Astrocyte (in vitro differentiated cells and primary cell): ENCODE measurements around the gene BSG. TPM values are rescaled to one million over a fixed set of nuclear protein-coding genes. Genes with fewer than 3 reads are reported as not detected.
A peak's percentile ranks its signal among the peaks of the same experiment; 100 is the strongest.

ENCODE experiments used
- DNase-seq: peaks from one replicate; pipeline ENCODE4 v3.0.0-alpha.2; 2010; ENCODE audit warnings: low read depth
- FAIRE-seq: peaks from 2 replicates; lab custom pipeline; 2011; peaks lifted over from hg19 to GRCh38; lab: Jason Lieb, UNC
- H2AFZ ChIP-seq: 2 replicates; pipeline ENCODE4 v1.6.0; 2012; ENCODE audit warnings: low read depth, low read length, inconsistent platforms
- H3K27ac ChIP-seq: 2 replicates; pipeline ENCODE4 v1.5.1; 2011; ENCODE audit warnings: low read depth, low read length, inconsistent platforms
- H3K27me3 ChIP-seq: 2 replicates; pipeline ENCODE4 v1.6.0; 2011; ENCODE audit warnings: low read length, inconsistent platforms; ENCODE audit not compliant: insufficient read depth
- H3K36me3 ChIP-seq: 2 replicates; pipeline ENCODE4 v1.5.1; 2011; ENCODE audit warnings: low read length, inconsistent platforms; ENCODE audit not compliant: insufficient read depth
- H3K4me1 ChIP-seq: 2 replicates; pipeline ENCODE4 v1.5.1; 2011; ENCODE audit warnings: low read length, inconsistent platforms; ENCODE audit not compliant: insufficient read depth
- H3K4me2 ChIP-seq: 2 replicates; pipeline ENCODE4 v1.6.0; 2012; ENCODE audit warnings: low read length, inconsistent platforms
- H3K4me3 ChIP-seq: 2 replicates; pipeline ENCODE4 v1.5.1; 2011; ENCODE audit warnings: low read depth, mild to moderate bottlenecking, low read length, inconsistent platforms; ENCODE audit not compliant: insufficient read depth
- H3K79me2 ChIP-seq: 2 replicates; pipeline ENCODE4 v1.6.0; 2012; ENCODE audit warnings: mild to moderate bottlenecking, low read length, inconsistent platforms; ENCODE audit not compliant: insufficient read depth
- H3K9ac ChIP-seq: 2 replicates; pipeline ENCODE4 v1.6.0; 2012; ENCODE audit warnings: mild to moderate bottlenecking, low read length, inconsistent platforms
- H3K9me3 ChIP-seq: 2 replicates; pipeline ENCODE4 v1.5.1; 2012; ENCODE audit warnings: low read depth, mild to moderate bottlenecking, low read length, inconsistent platforms; ENCODE audit not compliant: insufficient read depth
- H4K20me1 ChIP-seq: 2 replicates; pipeline ENCODE4 v1.6.0; 2012; ENCODE audit warnings: low read length, inconsistent platforms; ENCODE audit not compliant: insufficient read depth
- H3K27ac Mint-ChIP-seq: one replicate; pipeline ENCODE4 v1.8.0; 2021; ENCODE audit warnings: mild to moderate bottlenecking, mixed read lengths; ENCODE audit not compliant: unreplicated experiment
- H3K27me3 Mint-ChIP-seq: one replicate; pipeline ENCODE4 v1.8.0; 2021; ENCODE audit warnings: low read depth, mixed read lengths; ENCODE audit not compliant: unreplicated experiment
- H3K36me3 Mint-ChIP-seq: one replicate; pipeline ENCODE4 v1.8.0; 2021; ENCODE audit warnings: low read depth, mixed read lengths; ENCODE audit not compliant: unreplicated experiment
- H3K4me1 Mint-ChIP-seq: one replicate; pipeline ENCODE4 v1.8.0; 2021; ENCODE audit warnings: low read depth, mixed read lengths; ENCODE audit not compliant: unreplicated experiment
- H3K4me3 Mint-ChIP-seq: one replicate; pipeline ENCODE4 v1.8.0; 2021; ENCODE audit warnings: mild to moderate bottlenecking, moderate library complexity, mixed read lengths; ENCODE audit not compliant: unreplicated experiment
- H3K9me3 Mint-ChIP-seq: one replicate; pipeline ENCODE4 v1.8.0; 2021; ENCODE audit warnings: mild to moderate bottlenecking, mixed read lengths; ENCODE audit not compliant: unreplicated experiment
- CTCF ChIP-seq: IDR thresholded peaks from 2 replicates; pipeline ENCODE4 v1.5.1; 2011; ENCODE audit warnings: low read depth, mild to moderate bottlenecking, inconsistent platforms, low read length, moderate library complexity; ENCODE audit not compliant: insufficient read depth
- EZH2 ChIP-seq: IDR thresholded peaks from 2 replicates; pipeline ENCODE4 v1.6.1; 2012; ENCODE audit warnings: mild to moderate bottlenecking, low read length, inconsistent platforms; ENCODE audit not compliant: insufficient read depth
- total RNA-seq: library from RNA; stranded (reverse); gene quantifications from 2 replicates; pipeline ENCODE4 v1.2.1, GENCODE V29; 2021

BSG gene
- total RNA-seq, 1 donor from 2014 or later: 807 TPM

DNA sequence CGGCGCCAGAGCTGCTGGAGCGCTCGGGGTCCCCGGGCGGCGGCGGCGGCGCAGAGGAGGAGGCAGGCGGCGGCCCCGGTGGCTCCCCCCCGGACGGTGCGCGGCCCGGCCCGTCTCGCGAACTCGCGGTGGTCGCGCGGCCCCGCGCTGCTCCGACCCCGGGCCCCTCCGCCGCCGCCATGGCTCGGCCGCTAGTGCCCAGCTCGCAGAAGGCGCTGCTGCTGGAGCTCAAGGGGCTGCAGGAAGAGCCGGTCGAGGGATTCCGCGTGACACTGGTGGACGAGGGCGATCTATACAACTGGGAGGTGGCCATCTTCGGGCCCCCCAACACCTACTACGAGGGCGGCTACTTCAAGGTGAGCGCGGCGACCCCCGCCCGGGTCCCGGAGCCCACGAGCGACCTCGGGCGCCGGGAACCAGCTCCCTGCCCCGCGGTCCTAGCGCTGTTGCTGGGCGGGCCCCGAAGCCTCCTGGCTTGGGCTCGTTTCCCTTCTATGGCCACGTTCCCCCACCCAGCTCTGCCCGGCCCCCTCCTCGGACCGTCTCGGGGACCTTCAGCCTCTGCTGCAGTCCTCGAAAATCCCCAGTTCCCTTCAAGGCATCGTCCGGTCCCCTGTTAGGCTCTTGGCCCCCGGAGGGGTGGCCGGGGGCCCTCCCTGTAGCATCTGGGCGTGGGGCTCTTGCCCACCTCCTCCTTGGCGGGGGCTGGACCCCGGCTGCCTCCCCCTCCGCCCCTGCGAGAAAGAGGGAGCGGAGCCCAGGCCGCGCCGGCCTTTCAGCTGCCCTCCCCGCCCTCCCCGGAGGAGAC, 40.4 kb upstream of the BSG start, which contains the start of gene CDC34:
CDC34 (plus strand) TSS at position 8 of the 808 bp plus-strand sequence; CDS start at position 180, 172 bp downstream.
- H3K4me2 ChIP-seq: peak within 1 kb of the TSS; percentile 92
- FAIRE-seq (no peak), DNase-seq (no peak)
- H3K9ac ChIP-seq: peak within 1 kb of the TSS; percentile 85
- H2AFZ ChIP-seq: peak within 1 kb of the TSS; percentile 93
- H3K4me1 ChIP-seq: peaks cover 28% of the 10 kb centered on the region
- peak within 1 kb of the TSS; percentile 26 for H3K27ac Mint-ChIP-seq
- no peaks in the 10 kb centered on the region for H3K27me3 ChIP-seq
- H3K27ac ChIP-seq: peak within 1 kb of the TSS; percentile 74
- peaks cover 3% of the 10 kb centered on the region for H3K36me3 Mint-ChIP-seq
- no peaks in the 10 kb centered on the region for H3K27me3 Mint-ChIP-seq
- peaks cover 51% of the 10 kb centered on the region for H4K20me1 ChIP-seq
- H3K4me3 ChIP-seq: peak within 1 kb of the TSS; percentile 76
- H3K9me3 Mint-ChIP-seq: no peaks in the 10 kb centered on the region
- TF ChIP-seq CTCF (no peak), EZH2 (no peak)
- peaks cover 52% of the 10 kb centered on the region for H3K79me2 ChIP-seq
- peak within 1 kb of the TSS; percentile 92 for H3K4me3 Mint-ChIP-seq
- H3K36me3 ChIP-seq: no peaks in the 10 kb centered on the region
- H3K4me1 Mint-ChIP-seq: peaks cover 11% of the 10 kb centered on the region
- H3K9me3 ChIP-seq: no peaks in the 10 kb centered on the region

DNA sequence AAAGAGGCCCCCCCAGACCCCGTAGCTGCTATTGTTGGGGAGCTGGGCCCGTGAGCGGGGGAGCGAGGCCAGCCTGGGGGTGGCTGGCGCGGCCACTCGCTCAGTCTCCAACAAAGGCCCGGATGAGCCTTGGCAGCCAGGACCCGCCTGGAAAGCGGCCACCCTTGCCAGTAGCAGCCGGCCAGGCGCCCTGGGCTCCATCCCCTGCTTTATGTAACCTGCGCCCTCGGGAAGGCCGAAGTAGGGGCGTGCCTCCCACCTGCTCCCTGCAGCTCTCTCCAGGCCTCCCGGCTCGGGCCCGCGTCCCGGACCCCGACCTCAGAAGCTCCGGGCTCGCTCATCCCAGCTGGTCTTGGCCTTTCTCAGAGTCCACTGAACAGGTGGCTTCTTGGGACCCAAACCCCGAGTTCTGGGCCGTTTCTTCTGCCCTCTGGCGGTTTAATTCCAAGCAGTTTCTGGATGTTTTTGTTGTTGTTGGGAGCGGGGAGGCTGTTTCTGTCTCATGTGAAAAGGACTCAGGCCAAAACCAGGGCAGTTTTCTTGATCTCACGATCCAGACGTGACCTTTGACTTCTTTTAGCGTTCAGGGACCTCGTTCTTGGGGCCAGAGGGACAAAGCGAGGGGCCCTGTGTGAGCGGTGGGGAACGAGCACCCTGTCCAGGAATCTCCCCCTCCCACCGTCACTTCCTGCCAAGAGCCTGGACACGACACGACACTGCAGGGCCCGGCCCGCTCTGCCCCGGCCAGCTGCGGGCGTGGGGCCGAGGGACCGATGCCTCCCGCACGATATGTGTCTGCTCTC, 39.6 kb upstream of the BSG start:
- H3K4me1 ChIP-seq: peaks cover 28% of the 10 kb centered on the region
- H4K20me1 ChIP-seq: peaks cover 54% of the 10 kb centered on the region
- no peaks in the 10 kb centered on the region for H3K9me3 ChIP-seq
- H3K36me3 ChIP-seq: no peaks in the 10 kb centered on the region
- peak; percentile 39 for DNase-seq
- FAIRE-seq: no peak
- H3K27me3 Mint-ChIP-seq: no peaks in the 10 kb centered on the region
- H3K4me3 Mint-ChIP-seq: peak overlapping the region; percentile 92
- peak overlapping the region; percentile 85 for H3K9ac ChIP-seq
- H3K4me1 Mint-ChIP-seq: peaks cover 11% of the 10 kb centered on the region
- no peaks in the 10 kb centered on the region for H3K9me3 Mint-ChIP-seq
- H3K4me2 ChIP-seq: peak overlapping the region; percentile 92
- H3K79me2 ChIP-seq: peaks cover 55% of the 10 kb centered on the region
- peaks cover 3% of the 10 kb centered on the region for H3K36me3 Mint-ChIP-seq
- H3K4me3 ChIP-seq: peak overlapping the region; percentile 76
- H3K27ac Mint-ChIP-seq: peak overlapping the region; percentile 95
- H3K27ac ChIP-seq: peak overlapping the region; percentile 74
- no peaks in the 10 kb centered on the region for H3K27me3 ChIP-seq
- TF ChIP-seq CTCF (peak; percentile 55), EZH2 (no peak)
- no peak overlapping the region for H2AFZ ChIP-seq
